H9 (cell line): ENCODE data around the gene CCDC192. TPM values are rescaled to one million over a fixed set of nuclear protein-coding genes. Genes with fewer than 3 reads are reported as not detected.

ENCODE experiments used
- DNase-seq: peaks from one replicate; pipeline ENCODE4 v3.0.0-alpha.2; 2017
- H2AFZ ChIP-seq: one replicate; pipeline ENCODE4 v1.6.1; 2013; ENCODE audit warnings: mild to moderate bottlenecking, low read length, control low read depth, moderate library complexity
- H2AK5ac ChIP-seq: 2 replicates; pipeline ENCODE4 v1.6.1; 2013; ENCODE audit warnings: low read length, control low read depth, mixed read lengths; ENCODE audit not compliant: insufficient read length
- H2BK120ac ChIP-seq: one replicate; pipeline ENCODE4 v1.6.1; 2013; ENCODE audit warnings: low read depth, mild to moderate bottlenecking, low read length, control low read depth, inconsistent platforms; ENCODE audit not compliant: poor library complexity, severe bottlenecking
- H2BK12ac ChIP-seq: 2 replicates; pipeline ENCODE4 v1.6.1; 2013; ENCODE audit warnings: low read length, control low read depth, mixed read lengths, low read depth; ENCODE audit not compliant: insufficient read length
- H2BK15ac ChIP-seq: 2 replicates; pipeline ENCODE4 v1.6.1; 2013; ENCODE audit warnings: low read depth, low read length, control low read depth
- H2BK20ac ChIP-seq: one replicate; pipeline ENCODE4 v1.6.1; 2013; ENCODE audit warnings: low read depth, mild to moderate bottlenecking, low read length, control low read depth, inconsistent platforms; ENCODE audit not compliant: poor library complexity, severe bottlenecking
- H2BK5ac ChIP-seq: 2 replicates; pipeline ENCODE4 v1.6.1; 2013; ENCODE audit warnings: low read length, control low read depth, mixed read lengths; ENCODE audit not compliant: insufficient read length
- H3K14ac ChIP-seq: 2 replicates; pipeline ENCODE4 v1.6.1; 2013; ENCODE audit warnings: low read length, control low read depth; ENCODE audit not compliant: insufficient read depth
- H3K18ac ChIP-seq: 2 replicates; pipeline ENCODE4 v1.6.1; 2013; ENCODE audit warnings: low read depth, mild to moderate bottlenecking, mixed read lengths, low read length, control low read depth; ENCODE audit not compliant: insufficient read length
- H3K23ac ChIP-seq: 2 replicates; pipeline ENCODE4 v1.6.1; 2013; ENCODE audit warnings: low read length, control low read depth, mixed read lengths, low read depth; ENCODE audit not compliant: insufficient read length
- H3K23me2 ChIP-seq: 2 replicates; pipeline ENCODE4 v1.6.1; 2013; ENCODE audit warnings: low read depth, mild to moderate bottlenecking, mixed read lengths, low read length, control low read depth; ENCODE audit not compliant: insufficient read length, poor library complexity, severe bottlenecking
- H3K27ac ChIP-seq: 2 replicates; pipeline ENCODE4 v1.5.1; 2013; ENCODE audit warnings: low read length, control low read depth, mixed read lengths, low read depth; ENCODE audit not compliant: insufficient read length
- H3K27me3 ChIP-seq: 2 replicates; pipeline ENCODE4 v1.6.1; 2013; ENCODE audit warnings: low read length, control low read depth, inconsistent platforms; ENCODE audit not compliant: insufficient read depth
- H3K4ac ChIP-seq: 2 replicates; pipeline ENCODE4 v1.6.1; 2013; ENCODE audit warnings: low read depth, mild to moderate bottlenecking, control low read depth, inconsistent platforms, low read length, moderate library complexity
- H3K4me1 ChIP-seq: 2 replicates; pipeline ENCODE4 v1.6.1; 2013; ENCODE audit warnings: low read length, control low read depth, inconsistent platforms; ENCODE audit not compliant: insufficient read depth
- H3K4me2 ChIP-seq: 2 replicates; pipeline ENCODE4 v1.6.1; 2013; ENCODE audit warnings: low read length, control low read depth, mixed read lengths; ENCODE audit not compliant: insufficient read length, insufficient read depth
- H3K56ac ChIP-seq: 2 replicates; pipeline ENCODE4 v1.6.1; 2013; ENCODE audit warnings: low read depth, mild to moderate bottlenecking, mixed read lengths, low read length, control low read depth; ENCODE audit not compliant: insufficient read length
- H3K79me1 ChIP-seq: 2 replicates; pipeline ENCODE4 v1.6.1; 2013; ENCODE audit warnings: low read depth, mild to moderate bottlenecking, moderate library complexity, low read length, control low read depth, inconsistent platforms; ENCODE audit not compliant: insufficient read depth, poor library complexity, severe bottlenecking
- H3K79me2 ChIP-seq: 2 replicates; pipeline ENCODE4 v1.6.1; 2013; ENCODE audit warnings: low read length, control low read depth, inconsistent platforms; ENCODE audit not compliant: insufficient read depth
- H3K9ac ChIP-seq: 2 replicates; pipeline ENCODE4 v1.6.1; 2013; ENCODE audit warnings: low read length, control low read depth, mixed read lengths; ENCODE audit not compliant: insufficient read length; ENCODE audit errors: extremely low read depth
- H3K9me3 ChIP-seq: one replicate; pipeline ENCODE4 v1.6.1; 2013; ENCODE audit warnings: low read depth, low read length, inconsistent platforms; ENCODE audit not compliant: control insufficient read depth
- H3T11ph ChIP-seq: one replicate; pipeline ENCODE4 v1.6.1; 2013; ENCODE audit warnings: mild to moderate bottlenecking, low read length, control low read depth, inconsistent platforms
- H4K20me1 ChIP-seq: one replicate; pipeline ENCODE4 v1.6.1; 2013; ENCODE audit not compliant: control insufficient read depth, insufficient read length, insufficient read depth
- H4K5ac ChIP-seq: 2 replicates; pipeline ENCODE4 v1.6.1; 2013; ENCODE audit warnings: low read depth, mild to moderate bottlenecking, mixed read lengths, low read length, control low read depth; ENCODE audit not compliant: insufficient read length
- H4K8ac ChIP-seq: replicated peaks from 2 replicates; pipeline ENCODE4 v1.6.1; 2013; ENCODE audit warnings: low read length, control low read depth, mixed read lengths, low read depth; ENCODE audit not compliant: insufficient read length
- H4K91ac ChIP-seq: 2 replicates; pipeline ENCODE4 v1.6.1; 2013; ENCODE audit warnings: low read depth, mild to moderate bottlenecking, moderate library complexity, mixed read lengths, low read length, control low read depth; ENCODE audit not compliant: insufficient read length
- H3K27ac Mint-ChIP-seq, 3 experiments: 2 replicates in 2 of 3; 3 replicates in 1 of 3; pipeline ENCODE4 v1.8.0; 2020 to 2021; ENCODE audit warnings: mixed read lengths in 3 of 3, mild to moderate bottlenecking in 1 of 3, moderate library complexity in 1 of 3
- H3K27me3 Mint-ChIP-seq: 2 replicates; pipeline ENCODE4 v1.8.0; 2021; ENCODE audit warnings: low read depth, mild to moderate bottlenecking, moderate library complexity, mixed read lengths
- H3K36me3 Mint-ChIP-seq, 3 experiments: 2 replicates in 2 of 3; 3 replicates in 1 of 3; pipeline ENCODE4 v1.8.0; 2020 to 2021; ENCODE audit warnings: low read depth in 3 of 3, mixed read lengths in 3 of 3; ENCODE audit not compliant: insufficient read depth in 1 of 3
- H3K4me1 Mint-ChIP-seq, 2 experiments: 2 replicates each; pipeline ENCODE4 v1.8.0; 2020; ENCODE audit warnings: mixed read lengths in 2 of 2
- H3K4me3 Mint-ChIP-seq, 2 experiments: 2 replicates in 1 of 2; 3 replicates in 1 of 2; pipeline ENCODE4 v1.8.0; 2020 to 2021; ENCODE audit warnings: mild to moderate bottlenecking in 2 of 2, mixed read lengths in 2 of 2, moderate library complexity in 1 of 2
- H3K9me3 Mint-ChIP-seq, 2 experiments: 2 replicates in 1 of 2; 3 replicates in 1 of 2; pipeline ENCODE4 v1.8.0; 2020; ENCODE audit warnings: mild to moderate bottlenecking in 2 of 2, mixed read lengths in 2 of 2, moderate library complexity in 1 of 2
- CTCF ChIP-seq: fragments of 200-600 bp; sonication (generic); conservative IDR thresholded peaks from 3 replicates; pipeline ENCODE4 v1.8.0; 2021; ENCODE audit warnings: antibody characterized with exemption, mild to moderate bottlenecking
- WGBS: extraction: QIAGEN DNeasy Blood & Tissue Kit; methylation state at CpG from one replicate; pipeline ENCODE4 v1.1.7; 2013; ENCODE audit warnings: missing lambda C conversion rate, low lambda C conversion rate, mixed read lengths; ENCODE audit not compliant: insufficient read length; ENCODE audit errors: extremely low coverage; 5-methylcytosine and 5-hydroxymethylcytosine counted together
- total RNA-seq: library from RNA; stranded (reverse); gene quantifications from 2 replicates; pipeline ENCODE4 v1.2.1, GENCODE V29; 2021

CCDC192 gene
- total RNA-seq, 1 experiment from 2014 or later, result not detected

GRCh38 chr5:127935398-127935797 lies 232.2 kb downstream of the CCDC192 start:
- no peak overlapping the region for H3K27ac Mint-ChIP-seq

More at GRCh38 chr5:127935398-127935797, 232.2 kb downstream of the CCDC192 start:
- Histone ChIP-seq H3K4me1 (no peaks in the 10 kb centered on the region), H2BK5ac (no peak overlapping the region), H3K9me3 (no peaks in the 10 kb centered on the region), H3K4ac (no peak overlapping the region), H2BK12ac (no peak overlapping the region), H3K27ac (no peak overlapping the region), H3K23me2 (no peaks in the 10 kb centered on the region), H3K56ac (no peak overlapping the region), H2BK120ac (no peak overlapping the region), H4K20me1 (no peaks in the 10 kb centered on the region), H3K27me3 (peaks cover 21% of the 10 kb centered on the region), H2AK5ac (no peak overlapping the region), H4K91ac (no peak overlapping the region), H3K79me2 (no peaks in the 10 kb centered on the region), H4K8ac (no peak overlapping the region), H3K79me1 (no peaks in the 10 kb centered on the region), H3K4me2 (no peak overlapping the region), H2AFZ (no peak overlapping the region), H2BK20ac (no peak overlapping the region), H3K18ac (no peak overlapping the region), H3T11ph (no peak overlapping the region), H4K5ac (no peak overlapping the region), H3K23ac (no peak overlapping the region), H3K14ac (no peak overlapping the region), H2BK15ac (no peak overlapping the region), H3K9ac (no peak overlapping the region)
- Mint-ChIP-seq H3K27me3 (peaks cover 92% of the 10 kb centered on the region), H3K9me3 (no peaks in the 10 kb centered on the region), H3K4me3 (no peak overlapping the region), H3K36me3 (no peaks in the 10 kb centered on the region; a peak in 1 of 7 replicates), H3K4me1 (peaks cover 9 to 14% of the 10 kb centered on the region in 2 experiments)
- DNase-seq, result no peak
- TF ChIP-seq CTCF, result no peak
- WGBS, result no CpG with 5 or more reads among the region's 1 CpG
